Kidney (tissue), 14 donors: ENCODE results near the gene TTLL13. TPM values are rescaled to one million over a fixed set of nuclear protein-coding genes. Genes with fewer than 3 reads are reported as not detected.

ENCODE experiments used
- DNase-seq, 5 donors: peaks; one replicate each; pipeline ENCODE4 v3.0.0-alpha.2; 2013 to 2020
- FAIRE-seq: peaks from 2 replicates; lab custom pipeline; 2012; peaks lifted over from hg19 to GRCh38; lab: Jason Lieb, UNC
- H3K27ac ChIP-seq, 2 donors: one replicate each; pipeline ENCODE4 v1.7.0; 2013; ENCODE audit warnings: low read depth in 2 of 2, low read length in 2 of 2, inconsistent platforms in 1 of 2
- H3K27me3 ChIP-seq: one replicate; pipeline ENCODE4 v1.7.1; 2013; ENCODE audit warnings: low read length, inconsistent platforms; ENCODE audit not compliant: control insufficient read depth, insufficient read depth
- H3K36me3 ChIP-seq, 3 donors: one replicate each; pipeline versions ENCODE4 v1.7.0 to v1.7.1; 2013; ENCODE audit warnings: low read length in 3 of 3, control low read depth in 1 of 3, inconsistent platforms in 1 of 3; ENCODE audit not compliant: insufficient read depth in 3 of 3, control insufficient read depth in 2 of 3
- H3K4me1 ChIP-seq, 3 donors: one replicate each; pipeline versions ENCODE4 v1.7.0 to v1.7.1; 2013; ENCODE audit warnings: low read length in 3 of 3, inconsistent platforms in 1 of 3, low read depth in 1 of 3; ENCODE audit not compliant: control insufficient read depth in 2 of 3, insufficient read depth in 2 of 3
- H3K4me3 ChIP-seq, 3 donors: one replicate each; pipeline versions ENCODE4 v1.7.0 to v1.8.1; 2013; ENCODE audit warnings: low read length in 3 of 3, control low read depth in 1 of 3, inconsistent platforms in 1 of 3
- H3K9ac ChIP-seq, 3 donors: one replicate each; pipeline versions ENCODE4 v1.7.0 to v1.7.1; 2013; ENCODE audit warnings: low read length in 3 of 3, control low read depth in 1 of 3, inconsistent platforms in 1 of 3
- H3K9me3 ChIP-seq, 3 donors: one replicate each; pipeline versions ENCODE4 v1.7.0 to v1.7.1; 2013; ENCODE audit warnings: low read length in 3 of 3, control low read depth in 1 of 3, inconsistent platforms in 1 of 3; ENCODE audit not compliant: control insufficient read depth in 2 of 3, insufficient read depth in 1 of 3
- intact Hi-C: fragments of 100-400 bp; cut with DNase I; formaldehyde crosslinking; loops from one replicate; pipeline ENCODE4 v1.11.1; 2022
- polyA plus RNA-seq: library from polyadenylated mRNA; stranded (reverse); fragments of 350-450 nt; fragmentation: Illumina TruSeq; extraction: RNeasy Lipid Tissue Mini Kit (QIAGEN cat#74804); gene quantifications from one replicate; pipeline ENCODE4 v1.2.3, GENCODE V29; 2014; ENCODE audit warnings: low read depth, low replicate concordance; ENCODE audit not compliant: insufficient read depth
- total RNA-seq: library from RNA; stranded (reverse); fragmentation: NEBNext Ultra II Directional; extraction: Animal tissue kit (Norgen Biotek cat#: 25700); gene quantifications from one replicate; pipeline ENCODE4 v1.2.1, GENCODE V29; 2021
- TF ChIP-seq, protein P1 (sequence below): IDR thresholded peaks from 3 replicates; pipeline ENCODE4 v1.5.1; 2012; ENCODE audit warnings: mild to moderate bottlenecking, moderate library complexity, borderline replicate concordance; ENCODE audit not compliant: insufficient read depth; ENCODE audit errors: extremely low read depth
- donor health status: control.
- donor health status: control.
- donor health status: control.
- donor health status: control.
- donor health status: control.
- donor health status: DM: yes; HTN: yes; CAD: no.
- donor health status: Normal renal cell carcinoma (clear cell type).

TTLL13 gene
- total and polyA plus RNA-seq, 2 donors from 2014 or later, result 0.54 to 0.88 TPM

DNA sequence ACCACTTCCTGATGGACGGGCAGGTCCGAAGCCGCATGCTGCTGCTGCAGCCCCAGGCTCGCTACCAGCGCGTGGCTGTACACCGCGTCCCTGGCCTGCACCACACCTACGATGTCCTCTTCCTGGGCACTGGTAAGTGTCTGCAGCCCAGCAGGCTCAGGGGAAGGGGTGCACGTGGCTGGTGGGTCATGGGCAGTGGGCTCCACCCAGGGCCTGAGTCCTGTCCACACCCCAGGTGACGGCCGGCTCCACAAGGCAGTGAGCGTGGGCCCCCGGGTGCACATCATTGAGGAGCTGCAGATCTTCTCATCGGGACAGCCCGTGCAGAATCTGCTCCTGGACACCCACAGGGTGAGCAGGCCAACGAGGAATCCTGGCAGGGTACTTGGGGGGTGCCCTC, 24.3 kb upstream of the TTLL13 start:
- no peak for FAIRE-seq
- intact Hi-C loops, result loop anchor here (5.0 kb wide), 1 partner anchor 63 kb away; no protein-coding TSS in a partner anchor
- TF ChIP-seq, protein P1, sequence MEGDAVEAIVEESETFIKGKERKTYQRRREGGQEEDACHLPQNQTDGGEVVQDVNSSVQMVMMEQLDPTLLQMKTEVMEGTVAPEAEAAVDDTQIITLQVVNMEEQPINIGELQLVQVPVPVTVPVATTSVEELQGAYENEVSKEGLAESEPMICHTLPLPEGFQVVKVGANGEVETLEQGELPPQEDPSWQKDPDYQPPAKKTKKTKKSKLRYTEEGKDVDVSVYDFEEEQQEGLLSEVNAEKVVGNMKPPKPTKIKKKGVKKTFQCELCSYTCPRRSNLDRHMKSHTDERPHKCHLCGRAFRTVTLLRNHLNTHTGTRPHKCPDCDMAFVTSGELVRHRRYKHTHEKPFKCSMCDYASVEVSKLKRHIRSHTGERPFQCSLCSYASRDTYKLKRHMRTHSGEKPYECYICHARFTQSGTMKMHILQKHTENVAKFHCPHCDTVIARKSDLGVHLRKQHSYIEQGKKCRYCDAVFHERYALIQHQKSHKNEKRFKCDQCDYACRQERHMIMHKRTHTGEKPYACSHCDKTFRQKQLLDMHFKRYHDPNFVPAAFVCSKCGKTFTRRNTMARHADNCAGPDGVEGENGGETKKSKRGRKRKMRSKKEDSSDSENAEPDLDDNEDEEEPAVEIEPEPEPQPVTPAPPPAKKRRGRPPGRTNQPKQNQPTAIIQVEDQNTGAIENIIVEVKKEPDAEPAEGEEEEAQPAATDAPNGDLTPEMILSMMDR, result no peak

DNA sequence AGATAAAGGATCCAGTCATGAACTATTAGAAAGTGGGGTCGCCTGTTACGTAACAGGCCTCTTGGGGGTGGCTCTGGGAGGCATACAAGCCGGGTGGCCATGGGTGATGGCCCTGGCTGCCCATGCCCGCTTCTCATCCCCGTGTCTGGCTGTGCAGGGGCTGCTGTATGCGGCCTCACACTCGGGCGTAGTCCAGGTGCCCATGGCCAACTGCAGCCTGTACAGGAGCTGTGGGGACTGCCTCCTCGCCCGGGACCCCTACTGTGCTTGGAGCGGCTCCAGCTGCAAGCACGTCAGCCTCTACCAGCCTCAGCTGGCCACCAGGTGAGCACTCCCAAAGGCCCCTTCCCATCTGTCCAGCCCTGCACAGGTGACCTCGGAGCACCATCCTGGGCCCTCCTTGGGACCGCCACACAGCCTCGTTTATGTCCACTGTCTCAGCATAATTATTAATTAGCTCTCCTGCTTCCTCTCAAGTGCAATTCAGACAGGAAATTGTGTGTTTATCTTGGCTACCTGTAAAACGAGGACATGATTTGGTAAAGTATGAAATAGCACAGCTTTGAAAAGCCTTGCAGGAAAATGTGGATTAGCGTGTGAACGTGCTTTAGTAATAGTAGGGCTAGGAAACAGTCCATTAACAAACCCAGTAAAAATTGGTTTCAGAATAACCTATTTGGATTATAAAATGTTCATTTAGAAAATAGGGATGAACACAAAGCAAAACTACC, 23.7 kb upstream of the TTLL13 start:
- Histone ChIP-seq H3K36me3 (peaks cover 5 to 33% (median 26%) of the 10 kb centered on the region in 3 donors), H3K4me3 (no peak overlapping the region), H3K9ac (no peak overlapping the region), H3K4me1 (peaks cover 0 to 13% (median 9%) of the 10 kb centered on the region in 3 donors), H3K9me3 (no peaks in the 10 kb centered on the region), H3K27me3 (no peaks in the 10 kb centered on the region), H3K27ac (no peak overlapping the region)
- FAIRE-seq, result no peak
- intact Hi-C loops, result loop anchor here (5.0 kb wide), 1 partner anchor 63 kb away; no protein-coding TSS in a partner anchor
- TF ChIP-seq, protein P1, result no peak
- DNase-seq, result no peak

More for the DNA sequence above, 24.3 kb upstream of the TTLL13 start:
- Histone ChIP-seq H3K4me1 (peaks cover 0 to 7% (median 6%) of the 10 kb centered on the region in 3 donors), H3K9me3 (no peaks in the 10 kb centered on the region), H3K9ac (no peak overlapping the region), H3K36me3 (peaks cover 6 to 27% (median 25%) of the 10 kb centered on the region in 3 donors), H3K27ac (no peak overlapping the region), H3K4me3 (no peak overlapping the region), H3K27me3 (no peaks in the 10 kb centered on the region)
- no peak for DNase-seq

DNA sequence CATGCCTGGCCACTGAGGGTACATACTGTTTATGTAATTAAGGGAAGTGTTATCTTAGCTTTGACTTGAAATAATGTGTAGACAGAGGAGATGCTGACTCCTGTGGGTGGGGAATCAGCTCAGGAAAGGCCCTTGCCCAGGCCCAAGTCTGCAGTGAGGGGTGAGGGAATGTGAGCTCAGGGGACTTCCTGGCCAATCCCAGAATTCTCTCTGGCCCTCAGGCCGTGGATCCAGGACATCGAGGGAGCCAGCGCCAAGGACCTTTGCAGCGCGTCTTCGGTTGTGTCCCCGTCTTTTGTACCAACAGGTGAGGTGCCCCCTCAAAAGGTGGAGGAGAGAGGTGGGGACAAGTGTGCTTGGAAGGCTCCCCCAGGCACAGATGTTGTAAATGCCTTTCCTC, 22.0 kb upstream of the TTLL13 start:
- Histone ChIP-seq H3K27me3 (no peaks in the 10 kb centered on the region), H3K9me3 (no peaks in the 10 kb centered on the region), H3K4me3 (no peak overlapping the region), H3K36me3 (peaks cover 4 to 37% (median 31%) of the 10 kb centered on the region in 3 donors), H3K4me1 (peaks cover 0 to 21% (median 20%) of the 10 kb centered on the region in 3 donors), H3K9ac (no peak overlapping the region), H3K27ac (no peak overlapping the region)
- intact Hi-C loops, result loop anchor here (5.0 kb wide), 1 partner anchor 65 kb away; no protein-coding TSS in a partner anchor
- TF ChIP-seq, protein P1, result no peak
- FAIRE-seq (no peak), DNase-seq (no peak)
